ENCODE data around the gene C1QA.

The C1QA gene

DNA sequence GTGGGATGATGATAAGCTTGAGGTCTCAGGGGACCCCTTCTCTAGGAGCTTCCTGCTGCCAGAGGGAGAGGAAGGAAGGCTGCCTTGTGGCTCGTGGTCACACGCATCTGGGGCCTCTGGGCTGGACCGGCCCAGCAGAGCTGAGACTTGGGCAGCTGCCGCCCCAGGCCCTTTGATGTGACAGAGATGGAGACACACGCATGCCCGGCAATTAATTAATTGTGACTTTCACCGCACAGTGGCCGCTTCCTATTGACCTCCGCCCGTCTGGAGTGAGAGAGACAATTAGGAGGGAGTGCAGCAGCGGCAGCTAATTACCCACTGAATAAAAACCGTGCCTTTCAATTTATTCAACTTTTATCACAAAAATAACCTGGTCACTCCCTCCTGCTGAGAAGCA lies 16.6 kb upstream of the C1QA start (continued):
- TF ChIP-seq ZC3H10 (CRISPR knock-in tag; IDR thresholded peaks at IDR 0.05) (no peak), GLIS3 (CRISPR knock-in tag; IDR thresholded peaks at IDR 0.05) (no peak), SNAI2 (CRISPR knock-in tag; IDR thresholded peaks at IDR 0.05) (no peak), PPARA (CRISPR knock-in tag; IDR thresholded peaks at IDR 0.05; ENCODE audit: borderline replicate concordance) (no peak), ZNF565 (CRISPR knock-in tag; conservative IDR thresholded peaks at IDR 0.05; ENCODE audit: low read depth) (no peak)

DNA sequence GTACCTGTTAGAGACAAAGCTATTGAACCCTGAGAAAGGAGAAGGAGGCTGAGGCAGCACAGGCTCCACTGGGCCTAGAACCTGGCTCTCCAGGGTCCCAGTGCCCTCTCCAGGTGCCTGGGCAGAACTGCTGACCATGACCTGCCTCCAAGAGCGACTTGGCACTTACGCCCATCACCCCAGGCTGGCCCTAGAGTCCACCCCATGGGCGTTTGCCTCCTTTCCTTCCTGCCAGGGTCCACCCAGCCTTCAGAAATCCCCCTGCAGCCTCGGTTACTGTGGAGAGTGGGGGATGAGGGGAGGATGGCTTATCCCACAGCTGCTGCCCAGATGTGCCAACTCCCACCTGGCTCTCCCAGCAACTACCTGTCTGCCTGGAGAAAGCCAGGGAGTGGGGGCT lies 14.7 kb upstream of the C1QA start:
- no peak for ATAC-seq
- TF ChIP-seq SNAI2 (CRISPR knock-in tag; IDR thresholded peaks at IDR 0.05) = no peak
- TF ChIP-seq, protein P1, sequence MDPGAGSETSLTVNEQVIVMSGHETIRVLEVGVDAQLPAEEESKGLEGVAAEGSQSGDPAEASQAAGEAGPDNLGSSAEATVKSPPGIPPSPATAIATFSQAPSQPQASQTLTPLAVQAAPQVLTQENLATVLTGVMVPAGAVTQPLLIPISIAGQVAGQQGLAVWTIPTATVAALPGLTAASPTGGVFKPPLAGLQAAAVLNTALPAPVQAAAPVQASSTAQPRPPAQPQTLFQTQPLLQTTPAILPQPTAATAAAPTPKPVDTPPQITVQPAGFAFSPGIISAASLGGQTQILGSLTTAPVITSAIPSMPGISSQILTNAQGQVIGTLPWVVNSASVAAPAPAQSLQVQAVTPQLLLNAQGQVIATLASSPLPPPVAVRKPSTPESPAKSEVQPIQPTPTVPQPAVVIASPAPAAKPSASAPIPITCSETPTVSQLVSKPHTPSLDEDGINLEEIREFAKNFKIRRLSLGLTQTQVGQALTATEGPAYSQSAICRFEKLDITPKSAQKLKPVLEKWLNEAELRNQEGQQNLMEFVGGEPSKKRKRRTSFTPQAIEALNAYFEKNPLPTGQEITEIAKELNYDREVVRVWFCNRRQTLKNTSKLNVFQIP (CRISPR knock-in tag; IDR thresholded peaks at IDR 0.05; ENCODE audit: borderline replicate concordance, low read depth) = no peak
- TF ChIP-seq, protein P2, sequence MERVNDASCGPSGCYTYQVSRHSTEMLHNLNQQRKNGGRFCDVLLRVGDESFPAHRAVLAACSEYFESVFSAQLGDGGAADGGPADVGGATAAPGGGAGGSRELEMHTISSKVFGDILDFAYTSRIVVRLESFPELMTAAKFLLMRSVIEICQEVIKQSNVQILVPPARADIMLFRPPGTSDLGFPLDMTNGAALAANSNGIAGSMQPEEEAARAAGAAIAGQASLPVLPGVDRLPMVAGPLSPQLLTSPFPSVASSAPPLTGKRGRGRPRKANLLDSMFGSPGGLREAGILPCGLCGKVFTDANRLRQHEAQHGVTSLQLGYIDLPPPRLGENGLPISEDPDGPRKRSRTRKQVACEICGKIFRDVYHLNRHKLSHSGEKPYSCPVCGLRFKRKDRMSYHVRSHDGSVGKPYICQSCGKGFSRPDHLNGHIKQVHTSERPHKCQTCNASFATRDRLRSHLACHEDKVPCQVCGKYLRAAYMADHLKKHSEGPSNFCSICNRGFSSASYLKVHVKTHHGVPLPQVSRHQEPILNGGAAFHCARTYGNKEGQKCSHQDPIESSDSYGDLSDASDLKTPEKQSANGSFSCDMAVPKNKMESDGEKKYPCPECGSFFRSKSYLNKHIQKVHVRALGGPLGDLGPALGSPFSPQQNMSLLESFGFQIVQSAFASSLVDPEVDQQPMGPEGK (CRISPR knock-in tag; IDR thresholded peaks at IDR 0.05; ENCODE audit: borderline replicate concordance) = no peak
- no peak for TF ChIP-seq ISL1 (CRISPR knock-in tag; IDR thresholded peaks at IDR 0.05)
- no peak for TF ChIP-seq TCF4 (CRISPR knock-in tag; IDR thresholded peaks at IDR 0.05; ENCODE audit: borderline replicate concordance)
- TF ChIP-seq ZNF565 (CRISPR knock-in tag; conservative IDR thresholded peaks at IDR 0.05; ENCODE audit: low read depth) = no peak
- TF ChIP-seq, protein P3, sequence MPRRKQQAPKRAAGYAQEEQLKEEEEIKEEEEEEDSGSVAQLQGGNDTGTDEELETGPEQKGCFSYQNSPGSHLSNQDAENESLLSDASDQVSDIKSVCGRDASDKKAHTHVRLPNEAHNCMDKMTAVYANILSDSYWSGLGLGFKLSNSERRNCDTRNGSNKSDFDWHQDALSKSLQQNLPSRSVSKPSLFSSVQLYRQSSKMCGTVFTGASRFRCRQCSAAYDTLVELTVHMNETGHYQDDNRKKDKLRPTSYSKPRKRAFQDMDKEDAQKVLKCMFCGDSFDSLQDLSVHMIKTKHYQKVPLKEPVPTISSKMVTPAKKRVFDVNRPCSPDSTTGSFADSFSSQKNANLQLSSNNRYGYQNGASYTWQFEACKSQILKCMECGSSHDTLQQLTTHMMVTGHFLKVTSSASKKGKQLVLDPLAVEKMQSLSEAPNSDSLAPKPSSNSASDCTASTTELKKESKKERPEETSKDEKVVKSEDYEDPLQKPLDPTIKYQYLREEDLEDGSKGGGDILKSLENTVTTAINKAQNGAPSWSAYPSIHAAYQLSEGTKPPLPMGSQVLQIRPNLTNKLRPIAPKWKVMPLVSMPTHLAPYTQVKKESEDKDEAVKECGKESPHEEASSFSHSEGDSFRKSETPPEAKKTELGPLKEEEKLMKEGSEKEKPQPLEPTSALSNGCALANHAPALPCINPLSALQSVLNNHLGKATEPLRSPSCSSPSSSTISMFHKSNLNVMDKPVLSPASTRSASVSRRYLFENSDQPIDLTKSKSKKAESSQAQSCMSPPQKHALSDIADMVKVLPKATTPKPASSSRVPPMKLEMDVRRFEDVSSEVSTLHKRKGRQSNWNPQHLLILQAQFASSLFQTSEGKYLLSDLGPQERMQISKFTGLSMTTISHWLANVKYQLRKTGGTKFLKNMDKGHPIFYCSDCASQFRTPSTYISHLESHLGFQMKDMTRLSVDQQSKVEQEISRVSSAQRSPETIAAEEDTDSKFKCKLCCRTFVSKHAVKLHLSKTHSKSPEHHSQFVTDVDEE (CRISPR knock-in tag; IDR thresholded peaks at IDR 0.05) = no peak
- no peak for TF ChIP-seq ARNTL (CRISPR knock-in tag; IDR thresholded peaks at IDR 0.05; ENCODE audit: borderline replicate concordance, low read depth)
- no peak for TF ChIP-seq ZNF8 (CRISPR knock-in tag; IDR thresholded peaks at IDR 0.05)
- TF ChIP-seq TOX (CRISPR knock-in tag; IDR thresholded peaks at IDR 0.05; ENCODE audit: borderline replicate concordance) = no peak
- no peak for TF ChIP-seq BACH2 (CRISPR knock-in tag; IDR thresholded peaks at IDR 0.05; ENCODE audit: borderline replicate concordance)
- TF ChIP-seq OSR1 (CRISPR knock-in tag; IDR thresholded peaks at IDR 0.05) = no peak
- no peak for TF ChIP-seq ZNF70 (CRISPR knock-in tag; IDR thresholded peaks at IDR 0.05)
- no peak for TF ChIP-seq RARB (CRISPR knock-in tag; IDR thresholded peaks at IDR 0.05)

DNA sequence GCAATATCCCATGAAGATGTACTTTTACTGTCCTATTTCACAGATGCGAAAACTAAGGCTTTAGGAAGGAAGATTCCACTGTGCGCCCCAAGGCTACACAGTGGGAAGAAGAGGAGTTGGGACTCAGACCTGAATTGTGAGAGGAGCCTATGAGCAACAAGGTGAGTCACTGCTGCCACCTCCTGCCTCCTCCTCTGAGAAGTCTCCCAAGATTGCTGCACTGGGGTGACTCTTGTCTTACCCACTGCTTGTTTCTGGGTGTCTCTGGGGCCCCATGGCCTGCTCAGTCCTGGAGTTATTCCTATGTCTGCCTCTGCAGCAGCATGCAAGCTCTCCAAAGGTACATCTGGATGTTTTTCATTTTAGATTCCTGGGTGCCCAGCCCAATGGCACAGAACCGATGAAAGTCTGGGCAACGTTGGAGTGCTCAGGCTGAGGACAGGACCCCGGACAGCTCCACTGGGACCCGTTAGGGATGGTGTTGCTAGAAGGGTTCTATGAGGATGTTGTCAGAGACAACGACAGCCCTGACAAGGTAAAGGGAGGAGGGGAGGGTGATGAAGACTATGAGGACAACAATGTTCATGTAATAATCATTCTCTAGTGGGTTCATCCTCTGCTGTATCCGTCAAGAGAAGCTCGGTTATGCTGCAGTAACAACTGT lies 11.0 kb upstream of the C1QA start:
- ATAC-seq = peak; percentile 55; the same call in 1 of the 3 replicates
- no peak for TF ChIP-seq ZNF565 (CRISPR knock-in tag; conservative IDR thresholded peaks at IDR 0.05; ENCODE audit: low read depth)

DNA sequence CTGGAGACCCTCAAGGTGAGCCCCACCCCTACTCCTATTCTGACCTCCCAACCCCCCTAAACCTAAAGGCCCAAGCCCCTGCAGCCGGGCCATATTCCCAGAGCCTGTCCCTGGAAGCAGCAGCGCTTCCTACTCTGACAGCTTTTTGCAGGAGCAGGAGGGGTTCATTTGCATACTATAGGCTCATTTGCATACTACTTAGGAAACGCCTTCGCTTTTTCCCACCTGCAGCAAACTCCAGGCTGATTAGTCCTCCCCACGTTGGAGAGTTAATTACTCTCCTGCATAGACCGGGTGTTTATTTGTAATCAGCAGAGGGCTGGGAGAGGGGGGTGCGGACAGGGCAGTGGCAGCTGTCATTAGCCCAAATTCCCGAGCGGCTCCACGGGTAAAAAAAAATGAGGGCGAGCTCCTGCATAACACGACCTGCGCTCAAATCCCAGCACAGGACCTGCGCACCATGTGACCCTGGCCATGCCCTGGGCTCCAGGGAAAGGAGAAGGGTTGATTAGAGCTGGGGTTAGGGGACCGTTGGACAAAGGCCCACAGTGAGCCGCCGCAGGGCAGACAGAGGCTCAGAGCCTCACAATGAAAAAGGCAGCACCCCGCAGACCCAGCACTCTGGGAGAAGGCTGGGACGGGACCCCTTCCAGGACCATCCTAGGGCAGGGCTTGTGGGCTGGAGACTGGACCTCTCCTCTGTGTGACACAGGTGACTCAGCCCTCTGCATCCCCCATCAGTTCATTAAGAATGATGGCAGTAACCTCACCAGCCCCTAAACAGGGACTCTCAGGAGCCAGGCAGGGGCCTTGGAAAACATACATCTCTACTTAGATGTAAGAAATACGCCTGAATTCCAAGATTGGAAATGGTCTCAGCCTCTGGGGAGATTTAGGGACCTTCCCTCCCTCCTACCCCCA lies 9.9 kb upstream of the C1QA start:
- ATAC-seq = no peak
- TF ChIP-seq ZFP30 (CRISPR knock-in tag; IDR thresholded peaks at IDR 0.05) (no peak), ISL1 (CRISPR knock-in tag; IDR thresholded peaks at IDR 0.05) (no peak), SNAI2 (CRISPR knock-in tag; IDR thresholded peaks at IDR 0.05) (no peak)
- TF ChIP-seq, protein P4, sequence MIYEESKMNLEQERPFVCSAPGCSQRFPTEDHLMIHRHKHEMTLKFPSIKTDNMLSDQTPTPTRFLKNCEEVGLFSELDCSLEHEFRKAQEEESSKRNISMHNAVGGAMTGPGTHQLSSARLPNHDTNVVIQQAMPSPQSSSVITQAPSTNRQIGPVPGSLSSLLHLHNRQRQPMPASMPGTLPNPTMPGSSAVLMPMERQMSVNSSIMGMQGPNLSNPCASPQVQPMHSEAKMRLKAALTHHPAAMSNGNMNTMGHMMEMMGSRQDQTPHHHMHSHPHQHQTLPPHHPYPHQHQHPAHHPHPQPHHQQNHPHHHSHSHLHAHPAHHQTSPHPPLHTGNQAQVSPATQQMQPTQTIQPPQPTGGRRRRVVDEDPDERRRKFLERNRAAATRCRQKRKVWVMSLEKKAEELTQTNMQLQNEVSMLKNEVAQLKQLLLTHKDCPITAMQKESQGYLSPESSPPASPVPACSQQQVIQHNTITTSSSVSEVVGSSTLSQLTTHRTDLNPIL (CRISPR knock-in tag; IDR thresholded peaks at IDR 0.05; ENCODE audit: low read depth) = no peak
